ENCODE measurements around the gene RNF8.

RNF8 gene

DNA sequence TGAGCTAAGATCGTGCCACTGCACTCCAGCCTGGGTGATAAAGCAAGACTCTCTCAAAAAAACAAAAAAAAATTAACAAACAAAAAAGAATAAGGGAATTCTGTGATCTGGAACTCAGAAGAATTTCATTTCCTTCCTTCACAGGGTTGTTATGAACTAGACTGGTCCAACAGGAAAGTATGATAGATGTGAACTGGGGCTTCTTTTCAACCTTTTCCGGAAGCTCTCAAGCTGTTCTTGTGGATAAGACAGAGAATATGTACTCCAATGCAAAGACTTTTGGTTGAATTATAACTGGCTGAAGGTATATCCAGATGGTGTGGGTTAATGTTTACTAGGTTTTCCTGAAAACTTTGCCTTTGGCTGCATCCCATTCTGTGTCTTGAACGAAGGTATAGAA is 5.3 kb downstream of the RNF8 start:
- DNase-seq (ENCODE audit: low read depth) = no peak

DNA sequence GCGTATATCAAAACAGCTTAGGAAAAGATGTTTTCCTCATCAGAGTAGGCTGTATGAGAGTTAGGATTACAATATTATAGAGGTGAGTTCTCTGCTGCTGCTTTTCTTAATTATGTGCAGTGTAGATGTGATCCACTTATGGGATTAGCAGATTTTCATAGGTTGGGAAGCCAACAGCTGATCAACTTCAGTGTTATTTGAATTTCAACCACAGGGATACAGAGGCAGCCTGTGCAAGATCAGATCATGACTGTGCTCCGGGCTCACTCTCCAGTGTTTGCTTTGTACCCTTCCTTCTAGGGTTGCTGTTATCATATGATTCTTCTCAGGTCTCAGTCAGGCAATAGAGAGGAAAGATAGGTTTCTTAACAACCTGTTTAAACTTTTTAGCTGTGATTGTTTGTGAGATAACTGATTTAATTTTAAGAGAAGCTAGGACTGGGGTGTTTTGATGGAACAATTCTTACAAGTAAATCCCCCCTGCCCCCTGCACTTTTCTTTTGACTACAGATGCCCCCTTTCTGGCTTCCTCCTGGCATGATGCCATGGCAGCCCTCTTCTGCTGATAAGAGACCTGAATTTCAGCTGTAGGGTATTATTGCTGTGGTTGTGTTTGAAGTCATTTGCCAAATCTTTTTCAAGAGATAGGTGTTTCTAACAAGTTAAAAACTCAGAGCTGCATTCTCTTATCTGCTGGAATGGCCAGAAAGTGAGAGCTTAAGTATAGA is 8.5 kb downstream of the RNF8 start:
- DNase-seq (ENCODE audit: low read depth) = no peak

GRCh38 chr6:37365791-37366190 is 12.0 kb downstream of the RNF8 start:
- DNase-seq (ENCODE audit: low read depth) = no peak

- no peak for DNase-seq (ENCODE audit: low read depth)
These were observed 13.1 kb downstream of the RNF8 start for GRCh38 chr6:37366910-37367309.

GRCh38 chr6:37368961-37369320 is 15.2 kb downstream of the RNF8 start:
- DNase-seq (ENCODE audit: low read depth) = no peak

GRCh38 chr6:37369321-37370201 is 15.8 kb downstream of the RNF8 start:
- DNase-seq (ENCODE audit: low read depth) = no peak

- DNase-seq (ENCODE audit: low read depth) = no peak
These were observed 17.6 kb downstream of the RNF8 start for GRCh38 chr6:37371154-37372083.

- DNase-seq (ENCODE audit: low read depth) = no peak
These were observed 18.3 kb downstream of the RNF8 start for GRCh38 chr6:37372116-37372515.

- DNase-seq (ENCODE audit: low read depth) = no peak
These were observed 20.2 kb downstream of the RNF8 start for GRCh38 chr6:37373822-37374471.

- DNase-seq (ENCODE audit: low read depth) = no peak
These were observed 21.6 kb downstream of the RNF8 start for GRCh38 chr6:37375376-37375775.

DNA sequence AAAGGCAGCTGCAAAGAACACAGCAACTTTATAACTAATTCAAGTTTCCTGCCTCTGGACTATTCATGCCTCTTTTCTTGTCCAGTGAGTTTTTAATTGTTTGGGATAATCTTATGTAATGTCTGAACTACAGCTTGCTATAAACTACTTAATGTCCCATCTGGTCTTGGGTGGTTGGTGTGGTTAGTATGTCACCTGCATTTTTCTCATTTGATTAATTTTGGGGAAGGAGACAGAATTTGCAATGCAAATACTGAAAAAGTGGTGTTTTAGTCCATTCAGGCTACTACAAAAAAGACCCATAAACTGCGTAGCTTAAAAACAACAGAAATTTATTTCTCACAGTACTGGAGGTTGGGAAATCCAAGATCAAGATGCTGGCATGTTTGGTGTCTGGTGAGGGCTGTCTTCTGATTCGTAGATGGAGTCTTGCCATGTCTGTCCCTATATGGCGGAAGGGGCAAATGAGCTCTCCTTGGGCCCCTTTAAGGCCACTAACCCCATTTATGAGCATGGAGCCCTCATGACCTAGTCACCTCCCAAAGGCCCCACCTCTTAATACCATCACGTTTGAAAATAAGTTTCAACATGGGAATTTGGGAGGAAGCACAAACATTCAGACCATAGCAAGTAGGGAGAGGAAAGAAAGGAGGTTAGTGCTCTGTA is 22.4 kb downstream of the RNF8 start:
- no peak for DNase-seq (ENCODE audit: low read depth)

- no peak for DNase-seq (ENCODE audit: low read depth)
These were observed 27.8 kb downstream of the RNF8 start for GRCh38 chr6:37381579-37381978.

DNA sequence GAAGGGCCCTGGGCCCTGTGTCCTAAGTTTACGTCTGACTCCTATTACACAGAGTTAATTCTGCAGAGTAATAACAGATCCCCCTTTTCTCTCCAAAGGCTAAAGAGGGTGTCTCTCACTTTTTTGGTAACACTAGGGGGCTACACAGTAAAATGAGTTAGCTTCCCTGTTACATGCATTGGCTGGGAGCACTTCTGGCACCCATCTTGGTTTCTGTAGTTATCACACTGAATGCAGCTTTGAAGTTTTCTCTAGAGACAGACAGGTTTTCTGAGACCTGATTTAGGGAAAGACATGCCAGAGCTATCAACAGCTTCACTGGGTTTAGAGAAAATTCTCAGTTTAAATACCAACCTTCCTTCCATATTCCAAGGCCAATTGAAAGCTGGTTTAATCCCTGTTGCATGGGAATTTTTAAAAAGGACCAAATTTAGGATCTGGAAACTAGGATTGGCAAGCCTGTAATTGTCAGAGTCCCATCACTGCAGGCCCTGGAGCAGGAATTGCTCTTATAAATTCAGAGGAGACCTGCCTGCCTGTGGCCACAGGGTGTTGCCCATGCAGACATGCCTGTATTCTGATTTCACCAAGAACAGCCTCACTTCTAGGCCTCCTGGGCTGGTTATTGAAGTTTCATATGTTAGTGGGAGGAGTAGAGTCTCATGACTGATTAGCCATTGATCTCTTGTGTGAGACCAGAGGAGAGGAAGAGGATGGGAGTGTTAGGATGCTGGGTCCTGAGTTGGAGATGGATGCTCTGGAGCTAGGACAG is 29.4 kb downstream of the RNF8 start:
- DNase-seq (ENCODE audit: low read depth) = no peak

DNA sequence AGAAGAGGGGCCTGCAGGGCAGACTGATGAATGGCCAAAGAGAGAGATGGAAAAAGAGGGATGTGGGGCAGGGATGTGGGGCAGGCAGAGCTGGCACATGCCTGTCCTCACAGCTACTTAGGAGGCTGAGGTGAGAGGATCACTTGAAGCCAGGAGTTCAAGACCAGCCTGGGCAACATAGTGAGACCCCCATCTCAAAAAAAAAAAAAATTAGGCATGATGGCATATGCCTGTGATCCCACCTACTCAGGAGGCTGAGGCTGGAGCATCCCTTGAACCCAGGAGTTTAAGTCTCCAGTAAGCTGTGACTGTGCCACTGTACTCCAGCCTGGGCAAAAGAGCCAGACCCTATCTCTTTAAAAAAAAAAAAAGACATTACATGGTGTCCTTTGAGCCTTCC is 34.8 kb downstream of the RNF8 start:
- DNase-seq (ENCODE audit: low read depth) = no peak

GRCh38 chr6:37389857-37390256 is 36.1 kb downstream of the RNF8 start:
- no peak for DNase-seq (ENCODE audit: low read depth)

GRCh38 chr6:37391120-37391519 is 37.3 kb downstream of the RNF8 start:
- DNase-seq (ENCODE audit: low read depth) = no peak

- no peak for DNase-seq (ENCODE audit: low read depth)
These were observed 39.0 kb downstream of the RNF8 start for GRCh38 chr6:37392821-37393220.

DNA sequence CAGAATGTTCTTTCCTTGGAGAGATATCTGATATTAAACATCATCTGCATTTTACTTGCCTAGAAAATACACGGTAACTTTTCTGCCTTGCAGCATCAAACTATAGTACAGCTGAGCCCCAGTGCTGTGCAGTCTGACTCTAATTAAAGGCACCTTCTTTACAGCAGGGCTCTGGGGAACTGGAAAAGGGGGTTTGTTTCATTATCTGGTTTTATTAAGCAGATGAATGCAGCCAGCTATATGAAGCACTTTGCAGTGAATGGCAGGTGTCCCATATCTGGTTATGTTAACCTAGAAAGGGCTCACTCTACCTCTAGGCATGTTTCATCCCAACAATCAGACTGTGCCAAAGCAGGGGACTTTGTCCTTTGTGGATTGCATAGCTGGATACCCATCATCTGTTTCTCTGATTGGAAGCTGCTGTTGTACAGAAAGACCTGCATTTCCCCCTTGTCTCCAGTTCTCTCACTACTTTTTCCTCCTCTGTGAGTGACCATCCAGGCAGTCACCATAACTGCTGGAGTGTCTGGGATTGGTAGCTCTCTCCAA is 39.7 kb downstream of the RNF8 start:
- DNase-seq (ENCODE audit: low read depth) = no peak

- DNase-seq (ENCODE audit: low read depth) = no peak
These were observed 42.9 kb downstream of the RNF8 start for GRCh38 chr6:37396571-37397180.

- DNase-seq (ENCODE audit: low read depth) = no peak
These were observed 45.3 kb downstream of the RNF8 start for GRCh38 chr6:37399131-37399530.
